SK-N-MC (cell line): ENCODE data around the gene SPATA45.

Experiments used
- DNase-seq: peaks from one replicate; pipeline ENCODE4 v3.0.0-alpha.2; 2011; ENCODE audit warnings: low read depth, low spot score
- H3K27ac ChIP-seq: fragments of 200-600 bp; sonication (generic); 2 replicates; pipeline ENCODE4 v1.5.1; 2016; ENCODE audit warnings: mixed run types
- H3K36me3 ChIP-seq: fragments of 200-600 bp; sonication (generic); 2 replicates; pipeline ENCODE4 v1.6.1; 2017; ENCODE audit warnings: antibody characterized with exemption, low read length, mixed read lengths; ENCODE audit not compliant: insufficient read depth
- H3K4me3 ChIP-seq: fragments of 200-600 bp; sonication (generic); 2 replicates; pipeline ENCODE4 v1.5.1; 2016
- H3K9ac ChIP-seq: fragments of 200-600 bp; sonication (generic); 2 replicates; pipeline ENCODE4 v1.8.0; 2017; ENCODE audit warnings: mixed run types, mixed read lengths; ENCODE audit not compliant: insufficient read length
- H3K9me3 ChIP-seq: fragments of 200-600 bp; sonication (generic); 2 replicates; pipeline ENCODE4 v1.6.1; 2017; ENCODE audit warnings: low read depth, mild to moderate bottlenecking, antibody characterized with exemption, low read length, moderate library complexity, mixed read lengths
- EZH2 ChIP-seq: fragments of 200-600 bp; sonication (generic); IDR thresholded peaks from one replicate; pipeline ENCODE4 v1.6.1; 2017; ENCODE audit warnings: antibody characterized with exemption
- FOXP2 ChIP-seq: optimal IDR thresholded peaks from 2 replicates; pipeline ENCODE3; 2011; ENCODE audit warnings: mild to moderate bottlenecking, moderate library complexity; ENCODE audit not compliant: insufficient read depth; ENCODE audit errors: extremely low read length, control extremely low read depth
- POLR2AphosphoS5 ChIP-seq: IDR thresholded peaks from 2 replicates; pipeline ENCODE4 v1.6.1; 2012; ENCODE audit warnings: mild to moderate bottlenecking, low read depth, low read length, borderline replicate concordance

SPATA45 gene

DNA sequence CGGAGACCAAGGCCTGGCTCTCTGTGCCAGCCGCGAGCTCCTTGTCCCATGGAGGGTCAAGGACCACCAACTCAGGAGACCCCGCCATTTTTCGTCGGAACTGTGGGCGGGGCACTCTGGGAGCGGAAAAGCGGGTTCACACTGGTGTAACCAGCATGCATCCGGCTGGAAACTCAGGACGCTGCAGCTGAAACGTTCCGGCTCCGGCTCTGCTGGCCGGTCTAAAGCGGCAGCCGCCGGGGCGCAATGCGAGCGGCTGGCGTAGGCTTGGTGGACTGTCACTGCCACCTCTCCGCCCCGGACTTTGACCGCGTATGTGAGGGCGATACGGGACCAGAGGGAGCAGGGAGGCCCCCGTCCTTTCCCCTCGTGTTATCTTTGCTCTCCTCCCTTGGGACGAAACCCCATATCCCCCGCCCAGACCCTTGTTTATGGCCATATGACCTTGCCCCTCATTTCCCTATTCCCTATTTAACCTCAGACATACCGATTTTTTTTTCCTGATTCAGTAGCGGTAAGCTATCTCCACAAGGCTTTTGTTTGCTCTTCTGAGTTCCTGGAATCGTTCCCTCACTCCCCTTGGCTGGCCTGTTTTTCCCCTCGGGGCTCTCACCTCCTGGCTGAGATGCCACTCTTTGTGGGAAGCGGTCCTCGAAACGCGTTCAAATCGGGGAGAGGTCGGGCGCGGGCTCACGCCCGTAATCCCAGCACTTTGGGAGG, 55.6 kb downstream of the SPATA45 start, which contains the start of the genes NSL1 and TATDN3:
Gene NSL1 (minus strand): TSS at position 102 of the 720 bp plus-strand sequence. CDS start 14 bp downstream, at position 88.
Gene TATDN3 (plus strand): TSS at position 219 of the 720 bp plus-strand sequence. CDS start 28 bp downstream, at position 247.
- H3K4me3 ChIP-seq: peak within 1 kb of the TSS; percentile 99
- peak within 1 kb of the TSS; percentile 72 for H3K27ac ChIP-seq
- H3K36me3 ChIP-seq: peaks cover 11% of the 10 kb centered on the region
- TF ChIP-seq EZH2 (no peak), FOXP2 (peak; percentile 8), POLR2AphosphoS5 (peak; percentile 97)
- H3K9ac ChIP-seq: peak within 1 kb of the TSS; percentile 97
- DNase-seq: peak; percentile 55
- H3K9me3 ChIP-seq: no peaks in the 10 kb centered on the region

DNA sequence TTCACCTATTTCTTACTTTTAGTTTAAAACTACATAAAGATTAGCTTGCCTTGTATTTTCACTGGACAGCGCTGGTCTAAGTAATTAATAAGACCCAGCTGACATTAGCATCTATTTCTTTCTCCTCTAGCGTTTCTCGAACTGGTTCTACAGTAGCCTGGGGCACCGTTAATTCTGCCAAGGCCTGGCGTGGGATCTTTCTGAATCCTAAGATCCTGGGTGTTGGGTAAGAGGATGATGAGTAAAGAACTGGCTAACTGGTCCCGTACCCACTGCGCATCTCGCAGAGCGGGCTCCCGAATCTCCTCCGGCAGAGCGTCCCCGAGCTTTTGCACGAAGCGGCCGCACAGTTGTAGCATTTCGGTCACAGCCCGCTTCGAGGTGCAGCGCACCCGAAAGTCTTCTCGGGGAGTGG, 56.2 kb downstream of the SPATA45 start:
- DNase-seq: no peak
- Histone ChIP-seq H3K27ac (peak overlapping the region; percentile 72; the same call in 1 of the 2 replicates), H3K4me3 (peak overlapping the region; percentile 99), H3K9ac (peak overlapping the region; percentile 97), H3K9me3 (no peaks in the 10 kb centered on the region), H3K36me3 (peaks cover 12% of the 10 kb centered on the region)
- no peak for TF ChIP-seq POLR2AphosphoS5
- TF ChIP-seq EZH2: no peak
- TF ChIP-seq FOXP2: no peak

DNA sequence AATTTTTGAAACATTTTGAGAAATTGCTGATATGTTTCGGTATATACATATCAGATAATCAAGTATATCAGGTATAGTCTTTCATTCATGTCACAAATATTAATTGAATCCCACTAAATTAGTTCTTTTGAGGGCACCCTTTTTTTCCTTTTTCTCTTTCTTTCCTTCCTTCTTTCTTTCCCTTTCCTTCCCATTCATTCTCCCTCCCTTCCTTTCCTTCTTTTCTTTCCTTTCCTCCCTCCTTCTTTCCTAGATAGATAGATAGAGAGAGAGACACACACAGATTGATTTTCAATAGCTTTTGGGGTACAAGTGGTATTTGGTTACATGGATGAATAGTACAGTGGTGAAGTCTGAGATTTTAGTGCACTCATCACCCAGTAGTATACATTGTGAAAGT, 61.6 kb downstream of the SPATA45 start:
- H3K36me3 ChIP-seq: peaks cover 65% of the 10 kb centered on the region

DNA sequence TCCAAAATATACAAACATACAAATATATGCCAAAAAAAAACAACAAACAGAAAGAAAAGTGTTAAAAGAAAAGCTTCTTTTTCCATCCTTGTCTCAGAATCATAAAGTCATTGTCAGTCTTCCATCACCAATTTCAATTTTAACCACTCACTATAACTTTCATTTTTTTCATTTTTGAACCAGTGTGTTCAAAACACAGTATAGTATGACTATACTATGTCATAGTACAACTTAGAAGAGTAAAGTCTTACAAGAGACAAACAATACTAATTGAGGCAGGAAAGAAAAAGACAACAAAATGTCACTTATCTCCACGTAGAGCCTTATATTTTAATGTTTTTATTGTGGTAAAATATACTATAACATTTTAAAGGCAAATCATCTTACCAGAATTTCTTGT, 63.5 kb downstream of the SPATA45 start:
- Histone ChIP-seq H3K27ac (no peak overlapping the region), H3K9me3 (no peaks in the 10 kb centered on the region), H3K36me3 (peaks cover 68% of the 10 kb centered on the region), H3K4me3 (no peak overlapping the region), H3K9ac (no peak overlapping the region)
- no peak for DNase-seq
- TF ChIP-seq FOXP2 (no peak), POLR2AphosphoS5 (no peak), EZH2 (no peak)

More for the DNA sequence above, 61.6 kb downstream of the SPATA45 start:
- no peak overlapping the region for H3K9ac ChIP-seq
- H3K4me3 ChIP-seq: no peak overlapping the region
- no peak overlapping the region for H3K27ac ChIP-seq
- TF ChIP-seq FOXP2 (no peak), POLR2AphosphoS5 (no peak), EZH2 (no peak)
- DNase-seq: no peak
- H3K9me3 ChIP-seq: no peaks in the 10 kb centered on the region

DNA sequence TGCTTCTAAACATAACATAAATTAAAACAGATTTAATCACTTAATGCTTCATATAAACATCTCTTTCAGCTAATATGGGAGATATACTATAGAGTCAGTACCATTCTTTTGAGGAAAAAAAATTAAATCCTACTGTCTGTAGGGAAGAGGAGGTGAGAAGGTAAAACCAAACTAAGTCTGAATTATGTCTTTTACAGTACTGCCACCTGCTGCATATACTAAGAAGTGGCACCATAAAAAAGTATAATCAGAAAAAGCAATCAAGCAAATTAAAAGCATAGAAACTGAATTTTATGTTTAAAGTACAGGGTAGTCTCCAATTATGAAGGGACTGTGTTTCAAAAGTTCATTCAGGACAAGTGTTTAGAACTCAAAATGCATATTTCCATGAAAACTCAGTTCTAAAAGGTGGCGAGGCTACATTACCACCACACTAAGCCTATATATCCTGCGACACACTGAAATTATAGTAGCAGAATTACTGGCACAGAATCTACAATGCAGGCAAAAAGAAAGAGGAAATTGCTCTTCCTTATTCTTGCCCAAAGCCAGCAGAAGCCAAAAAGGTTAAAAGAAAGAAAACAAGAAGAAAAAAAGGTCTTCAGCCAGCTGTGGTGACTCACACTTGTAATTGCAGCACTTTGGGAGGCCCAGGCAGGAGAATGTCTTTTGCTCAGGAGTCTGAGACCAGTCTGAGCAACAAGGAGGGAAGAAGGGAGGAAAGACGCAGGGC, 64.9 kb downstream of the SPATA45 start:
- no peak overlapping the region for H3K27ac ChIP-seq
- H3K4me3 ChIP-seq: no peak overlapping the region
- no peak for DNase-seq
- H3K9me3 ChIP-seq: no peaks in the 10 kb centered on the region
- TF ChIP-seq FOXP2: no peak
- TF ChIP-seq EZH2: no peak
- TF ChIP-seq POLR2AphosphoS5: no peak
- peaks cover 70% of the 10 kb centered on the region for H3K36me3 ChIP-seq
- H3K9ac ChIP-seq: no peak overlapping the region

DNA sequence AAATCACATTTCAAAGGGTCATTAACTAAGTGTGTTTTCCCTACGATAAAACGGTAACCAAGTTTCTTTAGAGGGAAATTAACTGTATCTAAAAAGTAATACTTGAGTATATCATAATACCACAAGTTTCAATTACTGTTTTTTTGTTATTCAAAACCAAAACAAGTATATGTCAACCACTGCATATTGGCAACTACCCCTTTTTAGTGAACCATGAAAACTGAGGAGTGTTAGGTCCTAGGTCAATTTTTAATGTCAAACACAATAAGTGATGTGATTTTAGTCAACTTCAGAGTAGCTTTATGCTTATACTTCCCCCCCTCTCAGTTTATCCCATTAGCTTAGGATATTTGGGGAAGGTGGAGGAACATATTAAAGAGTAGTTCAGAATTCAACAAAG, 66.2 kb downstream of the SPATA45 start:
- TF ChIP-seq EZH2 (no peak), FOXP2 (no peak), POLR2AphosphoS5 (no peak)
- H3K9me3 ChIP-seq: no peaks in the 10 kb centered on the region
- H3K4me3 ChIP-seq: no peak overlapping the region
- no peak for DNase-seq
- H3K36me3 ChIP-seq: peaks cover 58% of the 10 kb centered on the region
- H3K9ac ChIP-seq: no peak overlapping the region
- no peak overlapping the region for H3K27ac ChIP-seq

DNA sequence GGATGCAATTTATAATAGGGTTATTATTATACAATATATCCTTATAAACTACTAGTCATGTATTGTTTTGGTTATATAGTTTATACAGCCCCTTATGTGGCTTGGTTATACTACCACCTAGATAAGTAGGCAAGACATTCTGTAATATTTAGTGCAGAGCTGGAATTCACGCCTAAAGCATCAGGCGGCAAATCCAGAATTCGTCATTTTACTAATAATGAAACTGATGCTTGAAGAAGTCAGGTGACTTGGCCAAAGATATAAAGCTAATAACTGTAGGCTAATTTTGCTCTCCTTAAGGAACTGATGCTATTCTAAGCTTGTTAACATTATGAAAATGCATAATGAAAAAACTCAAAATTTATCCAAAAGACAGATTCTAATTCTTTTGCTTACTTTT, 66.7 kb downstream of the SPATA45 start:
- peaks cover 54% of the 10 kb centered on the region for H3K36me3 ChIP-seq
- H3K27ac ChIP-seq: no peak overlapping the region
- H3K9ac ChIP-seq: no peak overlapping the region
- no peaks in the 10 kb centered on the region for H3K9me3 ChIP-seq
- no peak for TF ChIP-seq POLR2AphosphoS5
- TF ChIP-seq FOXP2: no peak
- no peak for TF ChIP-seq EZH2
- no peak for DNase-seq
- H3K4me3 ChIP-seq: no peak overlapping the region
